ENCODE results near the gene TEX14.

TEX14 gene

DNA sequence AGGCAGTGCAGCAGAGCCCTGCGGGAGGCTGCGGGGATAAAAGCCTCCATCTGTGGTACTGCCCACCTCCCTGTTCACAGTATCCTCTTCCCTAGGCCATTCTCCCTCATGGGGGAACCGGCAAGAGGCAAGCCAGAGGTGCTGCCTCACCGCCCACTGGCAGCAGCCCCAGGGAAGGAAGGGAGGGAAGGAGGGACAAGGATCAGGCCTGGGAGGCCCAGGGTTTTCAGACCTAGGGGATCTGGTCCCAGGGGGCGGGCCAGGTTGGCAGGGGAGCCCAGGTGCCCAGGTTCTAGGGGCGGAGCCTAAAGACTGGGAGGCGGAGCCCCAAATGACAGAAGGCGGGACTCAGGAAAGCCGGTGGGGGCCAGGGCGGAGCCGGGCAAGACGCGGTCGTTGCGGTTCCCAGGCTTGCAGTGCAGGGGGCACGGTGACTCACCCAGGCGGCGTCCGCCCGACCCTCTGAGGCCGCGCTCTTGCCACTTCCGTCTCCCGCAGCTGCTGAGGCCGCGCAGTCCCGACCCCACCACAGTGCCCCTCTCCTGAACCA, 174.4 kb downstream of the TEX14 start:
- no peak for DNase-seq

DNA sequence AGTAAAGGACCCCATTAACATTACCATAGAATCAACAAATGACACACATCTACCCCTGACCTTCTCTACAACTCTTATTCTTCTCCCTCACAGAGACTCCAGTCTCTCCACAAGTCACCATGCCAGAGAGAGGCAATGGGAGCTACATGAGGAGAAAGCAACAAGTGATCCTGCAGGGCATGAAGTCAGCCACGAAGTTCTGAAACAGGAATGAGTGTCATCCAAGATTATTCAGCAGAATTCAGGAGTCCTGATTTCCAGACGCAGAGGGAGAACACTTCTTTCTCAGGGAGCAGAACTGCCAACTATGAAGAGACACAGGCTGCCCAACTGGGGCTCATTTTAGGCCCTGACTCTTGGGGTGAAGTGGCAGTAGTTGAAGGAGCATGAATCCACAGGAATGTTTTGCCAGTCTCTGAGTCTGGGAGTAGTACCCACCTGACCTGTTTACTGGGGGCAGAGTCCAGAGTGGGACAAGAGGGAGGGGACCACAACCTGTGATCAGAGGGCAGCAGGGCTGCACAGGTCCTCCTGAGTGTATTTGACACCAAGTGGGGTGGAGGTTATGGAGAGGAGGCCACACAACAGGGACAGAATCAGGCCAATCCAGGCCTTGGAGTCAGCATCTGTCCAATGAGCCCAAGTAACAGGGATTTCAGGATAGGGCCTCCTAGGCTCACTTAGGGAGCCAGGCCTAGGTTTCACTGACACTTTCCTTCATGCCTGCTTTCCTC, 175.0 kb downstream of the TEX14 start:
- DNase-seq: no peak

DNA sequence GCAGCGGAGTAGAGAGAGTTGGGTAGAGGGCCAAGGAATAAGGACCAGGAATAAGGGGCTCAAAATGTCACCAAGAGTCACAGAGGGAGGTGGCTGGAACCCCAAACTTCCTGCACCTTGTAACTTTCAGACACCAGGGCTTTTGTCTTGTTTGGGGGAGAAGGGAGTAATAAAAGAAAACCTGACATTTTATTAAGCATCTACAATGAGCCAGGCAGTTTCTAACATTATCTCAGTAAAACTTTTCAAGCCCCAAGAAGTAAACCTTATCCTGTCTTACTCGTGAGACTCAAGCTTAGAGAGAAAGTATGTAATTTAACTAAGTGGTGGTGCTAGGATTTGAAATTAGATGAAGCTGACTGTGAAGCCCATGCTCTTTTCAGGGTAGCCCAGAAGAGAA, 176.6 kb downstream of the TEX14 start:
- no peak for DNase-seq

DNA sequence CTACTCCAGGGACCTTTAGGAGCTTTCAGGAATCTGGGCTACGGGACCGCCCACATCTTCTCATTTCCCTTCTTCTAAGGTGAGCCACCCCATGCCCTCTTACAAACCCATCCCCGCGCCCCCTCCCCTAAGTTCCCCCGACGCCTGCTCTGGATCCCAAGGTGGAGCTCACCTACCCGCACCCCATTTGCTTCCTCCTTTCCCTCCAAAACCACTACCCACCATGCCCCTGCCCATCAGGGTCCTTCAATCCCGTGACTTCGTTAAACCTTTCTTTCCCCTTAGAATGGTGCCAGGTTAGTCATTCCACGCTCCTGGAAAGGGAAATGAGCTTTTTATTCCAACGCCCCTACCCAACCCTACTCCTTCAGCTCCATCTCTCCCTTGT, 177.1 kb downstream of the TEX14 start:
- no peak for DNase-seq

DNA sequence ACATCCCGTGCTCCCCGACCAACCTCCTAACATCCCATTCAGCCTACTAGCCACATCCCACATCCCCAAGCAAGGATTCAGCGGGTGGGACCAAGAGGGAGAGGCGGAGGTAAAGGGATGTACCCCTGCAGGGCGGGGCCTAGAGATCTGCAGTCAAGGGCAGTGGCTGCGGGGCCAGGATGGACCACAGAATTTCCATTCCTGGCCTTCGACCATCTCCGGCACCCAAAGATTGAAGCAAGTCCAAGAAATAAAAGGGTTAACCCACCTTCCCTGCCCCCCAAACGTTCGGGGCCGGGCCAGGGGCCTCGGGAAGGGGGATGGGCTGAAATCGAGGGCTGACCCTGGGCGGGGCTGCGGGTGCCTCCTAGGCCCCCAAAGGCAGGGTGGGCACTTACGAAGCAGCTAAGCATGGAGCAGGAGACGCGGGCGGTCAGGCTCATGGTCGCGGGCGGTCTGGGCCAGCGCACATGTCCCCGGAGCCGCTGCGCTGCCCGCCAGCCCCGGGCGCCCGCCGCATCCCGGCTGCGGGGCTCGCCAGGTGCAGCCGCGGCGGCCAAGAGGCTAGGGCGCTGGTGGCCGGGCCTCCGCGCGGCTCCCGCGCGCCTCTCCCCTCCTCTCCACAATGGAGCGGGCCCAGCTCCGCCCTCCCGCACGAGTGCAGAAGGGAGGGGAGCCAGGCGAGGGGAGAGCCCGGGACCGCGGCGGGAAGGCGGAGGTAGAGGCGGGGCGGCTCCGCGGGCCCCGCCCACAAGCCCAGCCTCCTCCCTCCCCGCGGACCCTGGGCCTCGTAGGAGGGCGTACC, 177.7 kb downstream of the TEX14 start, which contains the start of gene MTMR4:
MTMR4 (minus strand) TSS at position 674 of the 805 bp plus-strand sequence; CDS start at position 443, 231 bp downstream.
- DNase-seq: peak; percentile 80

DNA sequence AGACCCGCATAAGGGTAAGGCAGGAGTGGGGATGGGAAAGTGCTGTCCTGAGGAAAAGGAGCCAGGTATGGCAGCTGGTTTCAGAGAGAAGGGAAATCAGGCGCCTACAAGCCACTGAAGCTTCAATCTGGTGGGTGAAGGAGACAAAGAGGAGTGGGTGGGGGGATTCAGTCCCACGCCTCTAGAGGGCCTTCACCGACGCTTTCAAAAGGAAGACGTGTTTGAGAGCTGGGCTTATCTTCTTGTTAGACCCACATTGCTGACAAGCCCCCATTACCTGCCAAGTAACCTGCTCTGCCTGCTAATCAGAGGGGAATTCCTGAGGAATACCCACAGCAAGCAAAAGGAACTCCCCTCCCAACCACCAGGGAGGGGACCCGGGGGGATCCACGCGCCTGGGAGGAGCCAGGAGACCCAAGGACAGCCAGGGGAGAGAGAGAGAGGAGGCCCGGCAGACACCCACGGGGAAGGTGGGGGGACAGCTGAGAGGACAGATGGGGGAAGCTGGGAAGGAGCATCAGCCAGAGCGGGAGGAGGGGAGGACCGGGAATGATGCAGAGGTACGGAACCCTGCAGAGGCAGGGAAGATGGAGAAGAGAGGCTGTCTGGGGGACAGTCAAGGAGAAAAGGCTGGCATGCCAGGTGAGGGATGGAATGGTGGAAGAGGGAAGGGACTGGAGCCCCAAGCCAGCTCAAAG, 178.4 kb downstream of the TEX14 start:
- peak; percentile 32 for DNase-seq

DNA sequence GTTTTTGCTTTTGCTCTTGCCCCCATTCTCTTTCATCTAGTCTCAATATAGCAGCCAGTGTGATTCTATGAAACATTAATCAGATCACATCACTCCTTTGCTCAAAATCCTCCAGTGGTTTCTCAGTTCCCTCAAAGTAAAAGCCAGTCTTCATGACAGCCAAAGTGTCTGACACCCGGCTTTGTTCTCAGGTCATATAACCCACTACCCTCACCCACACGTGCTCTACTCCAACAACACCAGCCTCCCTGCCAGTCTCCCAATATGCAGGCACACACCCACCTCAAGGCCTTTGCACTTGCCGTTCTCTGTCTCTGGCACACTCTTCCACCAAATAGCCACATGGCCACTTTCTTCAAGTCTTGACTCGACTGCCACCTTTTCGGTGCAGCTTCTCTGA, 181.8 kb downstream of the TEX14 start:
- DNase-seq: no peak

DNA sequence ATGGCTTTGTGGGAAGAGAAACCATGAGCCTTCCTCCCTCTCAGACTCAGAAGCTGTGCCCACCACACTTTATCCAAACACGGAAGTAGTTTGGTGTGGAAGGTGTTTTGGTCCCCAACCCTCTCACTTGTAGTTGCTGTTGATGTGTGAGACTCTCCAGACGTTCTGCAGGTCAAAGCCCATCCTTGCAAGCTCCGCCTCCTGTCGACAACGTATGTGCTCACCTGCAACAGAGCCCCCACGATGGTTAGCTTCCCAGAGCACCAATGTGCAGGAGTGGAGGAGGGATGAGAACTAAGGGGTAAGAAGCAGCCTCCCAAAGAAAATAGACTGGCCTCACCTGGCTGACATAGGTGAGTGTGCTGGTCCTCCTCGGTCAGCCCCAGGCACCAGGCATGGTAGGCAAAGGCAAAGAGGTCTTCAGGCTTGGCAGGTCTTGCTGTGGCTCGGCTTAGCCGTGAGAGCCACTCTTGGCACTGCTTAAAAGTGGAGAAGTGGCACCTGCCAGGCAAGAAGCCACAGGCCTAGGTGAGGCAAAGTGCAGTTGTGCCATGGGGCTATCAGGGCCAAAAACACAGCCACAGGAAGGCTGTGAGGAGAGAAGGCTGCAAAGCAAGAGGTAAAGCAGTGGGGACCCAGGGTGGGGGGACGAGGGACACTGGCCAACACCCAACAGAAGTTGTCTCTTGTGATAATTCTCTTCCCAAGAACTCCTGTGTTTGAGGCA, 183.3 kb downstream of the TEX14 start:
- no peak for DNase-seq

DNA sequence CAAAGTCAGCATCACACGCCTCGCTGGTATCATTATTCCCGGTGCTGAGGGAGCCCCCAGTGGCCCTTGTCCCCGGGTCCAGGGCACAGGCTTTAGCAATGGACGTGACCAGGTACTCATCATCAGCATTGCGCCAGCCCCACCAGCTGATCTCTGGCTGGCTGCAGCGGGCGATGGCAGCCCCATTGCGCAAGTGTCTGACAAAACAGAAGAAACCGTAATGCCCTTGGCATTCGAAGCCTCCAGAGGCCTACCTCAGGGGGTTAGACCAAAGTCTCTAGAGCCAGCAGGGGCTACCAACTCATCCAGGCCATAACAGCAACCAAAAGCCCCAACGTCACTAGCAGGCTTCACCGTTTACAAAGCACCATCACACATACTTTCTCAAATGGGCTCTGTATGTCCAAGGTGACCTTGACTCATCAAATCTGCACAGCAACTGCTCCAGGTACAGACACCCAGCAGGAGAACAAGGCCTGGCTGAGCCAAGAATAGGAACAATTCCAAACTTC, 184.7 kb downstream of the TEX14 start:
- no peak for DNase-seq

All from CD4-positive, alpha-beta T cell treated with Interleukin-10 for 1 hour (primary cell).